PC-9 (cell line): ENCODE data around the gene GXYLT2.

ENCODE experiments used
- CTCF ChIP-seq: fragments of 200-600 bp; sonication (generic); conservative IDR thresholded peaks from 2 replicates; pipeline ENCODE4 v1.6.1; 2017; ENCODE audit warnings: mixed run types, antibody characterized with exemption, mild to moderate bottlenecking, moderate library complexity
- EZH2 ChIP-seq: fragments of 200-600 bp; sonication (generic); IDR thresholded peaks from 2 replicates; pipeline ENCODE4 v1.8.0; 2017; ENCODE audit warnings: antibody characterized with exemption, low read depth

DNA sequence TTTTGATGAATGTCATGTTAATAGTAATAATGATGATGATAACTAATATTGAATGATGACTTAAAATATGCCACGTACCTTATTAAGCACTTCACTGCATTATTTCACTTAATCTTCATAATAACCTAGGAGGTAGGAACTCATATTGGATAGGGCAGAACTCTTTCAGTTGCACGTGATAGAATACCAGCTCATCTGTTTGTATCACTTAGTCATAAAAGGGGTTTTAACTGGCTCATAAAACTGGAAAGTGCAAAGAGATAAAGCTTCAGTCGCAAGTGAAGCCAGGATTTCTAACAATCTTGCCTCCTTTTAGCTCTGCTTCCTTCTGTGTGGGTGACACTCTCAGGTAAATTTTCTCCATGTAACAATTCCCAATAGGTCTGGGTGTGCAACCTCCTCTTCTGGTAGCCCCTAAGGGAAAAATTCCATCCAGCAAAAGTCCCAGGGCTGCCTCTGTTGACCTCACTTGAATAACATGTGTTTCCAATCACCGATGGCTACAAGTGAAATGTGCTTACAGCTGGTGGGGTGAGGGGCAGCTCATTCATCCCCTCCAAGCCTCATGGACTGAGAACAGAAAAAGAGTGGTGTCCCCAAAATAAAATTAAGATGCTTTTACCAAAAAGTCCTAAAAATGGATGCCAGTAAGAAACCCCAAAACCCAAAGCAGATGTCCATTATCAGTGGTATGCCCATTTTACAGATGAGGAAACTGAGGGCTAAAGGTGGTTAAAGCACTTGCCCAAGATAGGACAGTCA, 9.3 kb downstream of the GXYLT2 start:
- TF ChIP-seq CTCF (no peak), EZH2 (no peak)
